Immature natural killer cell (primary cell): Measurements from ENCODE around the gene KLHL3. TPM values are rescaled to one million over a fixed set of nuclear protein-coding genes. Genes with fewer than 3 reads are reported as not detected.

Experiments
- DNase-seq, 3 donors: peaks; one replicate each; pipeline ENCODE4 v3.0.0; 2022; ENCODE audit warnings: mixed read lengths in 1 of 3
- H3K27ac Mint-ChIP-seq, 6 donors: one replicate each; pipeline ENCODE4 v1.8.0; 2020; ENCODE audit warnings: mixed read lengths in 6 of 6, mild to moderate bottlenecking in 5 of 6, inconsistent platforms in 4 of 6, moderate library complexity in 3 of 6
- H3K27me3 Mint-ChIP-seq, 3 donors: one replicate each; pipeline ENCODE4 v1.8.0; 2020 to 2021; ENCODE audit warnings: low read depth in 3 of 3, mild to moderate bottlenecking in 3 of 3, mixed read lengths in 3 of 3, moderate library complexity in 3 of 3, inconsistent platforms in 1 of 3
- H3K36me3 Mint-ChIP-seq, 3 donors: one replicate each; pipeline ENCODE4 v1.8.0; 2020; ENCODE audit warnings: mixed read lengths in 3 of 3, inconsistent platforms in 2 of 3, mild to moderate bottlenecking in 2 of 3
- H3K4me1 Mint-ChIP-seq, 2 donors: one replicate each; pipeline ENCODE4 v1.8.0; 2020; ENCODE audit warnings: inconsistent platforms in 2 of 2, mild to moderate bottlenecking in 2 of 2, mixed read lengths in 2 of 2, moderate library complexity in 1 of 2
- H3K4me3 Mint-ChIP-seq, 5 donors: one replicate each; pipeline ENCODE4 v1.8.0; 2020; ENCODE audit warnings: mild to moderate bottlenecking in 5 of 5, mixed read lengths in 5 of 5, inconsistent platforms in 3 of 5, moderate library complexity in 3 of 5
- H3K9me3 Mint-ChIP-seq, 6 donors: one replicate each; pipeline ENCODE4 v1.8.0; 2020; ENCODE audit warnings: mild to moderate bottlenecking in 6 of 6, mixed read lengths in 6 of 6, inconsistent platforms in 4 of 6, moderate library complexity in 3 of 6
- polyA plus RNA-seq, 3 donors: library from polyadenylated mRNA; unstranded; fragments of 300-500 nt; fragmentation: Illumina TruSeq; gene quantifications; one replicate each; pipeline ENCODE4 v1.2.3, GENCODE V29; 2021

The KLHL3 gene
- polyA plus RNA-seq, 3 donors from 2014 or later: 1.2 to 3.4 TPM; not detected in 1

DNA sequence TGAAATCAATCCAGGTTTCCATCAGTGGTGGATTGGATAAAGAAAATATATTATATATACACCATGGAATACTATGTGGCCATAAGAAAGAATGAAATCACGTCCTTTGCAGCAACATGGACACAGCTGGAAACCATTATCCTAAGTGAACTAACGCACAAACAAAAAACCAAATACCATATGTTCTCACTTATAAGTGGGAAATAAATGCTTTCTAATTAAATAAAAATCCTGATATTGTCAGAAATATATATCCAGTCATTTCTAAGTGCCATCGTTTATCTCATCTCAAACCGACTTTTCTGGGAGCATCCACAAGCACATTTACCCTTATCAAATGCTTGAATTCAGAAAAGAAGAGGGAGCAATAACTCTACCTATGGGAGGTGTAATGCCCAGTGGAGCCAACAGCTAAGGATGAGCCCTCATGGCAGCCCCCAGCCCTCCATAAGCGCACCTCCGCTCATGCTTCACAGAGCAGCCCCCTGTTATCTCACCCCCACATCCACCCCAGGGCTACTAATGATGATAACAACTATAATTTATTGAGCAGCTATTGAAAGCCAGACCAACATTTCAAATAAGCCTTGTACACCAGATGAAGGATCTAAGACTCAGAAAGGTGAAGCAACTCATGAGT lies 135.0 kb downstream of the KLHL3 start:
- no peak for DNase-seq
- H3K27ac Mint-ChIP-seq: no peak overlapping the region
- peaks cover 2 to 9% (median 6%) of the 10 kb centered on the region in 3 donors for H3K27me3 Mint-ChIP-seq
- H3K9me3 Mint-ChIP-seq: no peaks in the 10 kb centered on the region
- no peaks in the 10 kb centered on the region for H3K36me3 Mint-ChIP-seq
- no peak overlapping the region for H3K4me3 Mint-ChIP-seq
- H3K4me1 Mint-ChIP-seq: no peaks in the 10 kb centered on the region

DNA sequence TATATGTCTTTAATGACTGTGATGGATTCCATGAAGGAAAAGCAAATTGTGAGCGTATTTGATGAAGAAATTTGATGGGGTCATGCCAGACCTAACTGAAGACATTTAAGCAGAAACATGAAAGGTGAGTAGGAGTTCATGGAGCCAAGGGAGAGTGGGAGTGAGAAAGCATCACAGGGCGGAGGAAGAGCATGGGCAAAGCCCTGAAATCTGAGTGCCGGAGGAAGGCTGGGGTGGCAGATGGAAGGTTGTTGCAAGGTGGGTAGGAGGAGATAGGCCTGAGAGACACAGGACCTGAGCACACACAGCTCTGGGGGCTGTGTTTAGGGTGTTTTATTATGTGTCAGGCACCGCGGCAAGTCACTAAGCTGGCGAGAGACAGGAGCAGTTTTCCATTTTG lies 136.4 kb downstream of the KLHL3 start:
- no peak overlapping the region for H3K27ac Mint-ChIP-seq
- no peaks in the 10 kb centered on the region for H3K4me1 Mint-ChIP-seq
- H3K4me3 Mint-ChIP-seq: no peak overlapping the region
- no peaks in the 10 kb centered on the region for H3K36me3 Mint-ChIP-seq
- peaks cover 2 to 9% (median 6%) of the 10 kb centered on the region in 3 donors for H3K27me3 Mint-ChIP-seq
- H3K9me3 Mint-ChIP-seq: no peaks in the 10 kb centered on the region
- no peak for DNase-seq

DNA sequence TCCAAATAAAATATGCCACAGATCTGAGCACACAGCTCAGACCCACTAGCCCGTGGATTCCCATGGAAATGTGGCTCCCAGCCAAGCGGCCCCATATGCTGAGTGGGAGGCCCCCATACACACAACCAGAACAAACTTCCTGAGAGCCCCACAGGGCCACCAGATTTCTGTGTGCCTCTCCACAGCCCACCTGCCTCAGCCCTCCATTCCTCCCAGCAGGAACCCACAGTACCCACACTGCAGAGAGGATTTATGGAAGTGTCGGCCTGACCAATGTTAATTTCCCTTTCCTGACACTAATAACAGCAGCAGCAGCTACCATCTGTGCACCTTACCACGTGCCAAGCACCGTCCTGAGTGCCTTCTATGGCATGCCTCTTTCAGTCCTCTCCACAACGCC lies 137.5 kb downstream of the KLHL3 start:
- no peaks in the 10 kb centered on the region for H3K36me3 Mint-ChIP-seq
- no peaks in the 10 kb centered on the region for H3K9me3 Mint-ChIP-seq
- H3K4me1 Mint-ChIP-seq: no peaks in the 10 kb centered on the region
- H3K27ac Mint-ChIP-seq: no peak overlapping the region
- no peak for DNase-seq
- H3K4me3 Mint-ChIP-seq: no peak overlapping the region
- H3K27me3 Mint-ChIP-seq: peaks cover 5 to 6% (median 6%) of the 10 kb centered on the region in 3 donors

DNA sequence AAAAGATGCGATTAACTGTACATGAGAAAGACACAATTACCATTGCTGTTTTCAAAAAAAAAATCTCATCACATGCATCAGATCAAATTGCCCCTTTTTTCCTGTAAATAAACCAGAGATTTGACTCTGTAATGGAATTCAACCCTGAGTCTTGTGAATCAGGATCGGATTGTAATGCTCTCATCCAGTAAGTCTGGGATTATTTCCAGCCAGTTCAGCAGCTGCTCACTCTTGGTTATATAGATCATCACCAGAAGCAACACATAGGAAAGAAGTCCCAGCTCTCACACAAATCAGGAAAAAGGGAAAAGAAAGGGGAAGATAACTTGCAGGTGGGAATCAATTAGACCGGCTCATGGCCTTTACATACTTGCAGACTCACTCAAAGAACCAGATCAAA lies 138.9 kb downstream of the KLHL3 start:
- no peak overlapping the region for H3K4me3 Mint-ChIP-seq
- H3K9me3 Mint-ChIP-seq: no peaks in the 10 kb centered on the region
- no peak for DNase-seq
- no peak overlapping the region for H3K27ac Mint-ChIP-seq
- H3K27me3 Mint-ChIP-seq: peaks cover 6 to 9% (median 6%) of the 10 kb centered on the region in 3 donors
- H3K4me1 Mint-ChIP-seq: no peaks in the 10 kb centered on the region
- no peaks in the 10 kb centered on the region for H3K36me3 Mint-ChIP-seq

DNA sequence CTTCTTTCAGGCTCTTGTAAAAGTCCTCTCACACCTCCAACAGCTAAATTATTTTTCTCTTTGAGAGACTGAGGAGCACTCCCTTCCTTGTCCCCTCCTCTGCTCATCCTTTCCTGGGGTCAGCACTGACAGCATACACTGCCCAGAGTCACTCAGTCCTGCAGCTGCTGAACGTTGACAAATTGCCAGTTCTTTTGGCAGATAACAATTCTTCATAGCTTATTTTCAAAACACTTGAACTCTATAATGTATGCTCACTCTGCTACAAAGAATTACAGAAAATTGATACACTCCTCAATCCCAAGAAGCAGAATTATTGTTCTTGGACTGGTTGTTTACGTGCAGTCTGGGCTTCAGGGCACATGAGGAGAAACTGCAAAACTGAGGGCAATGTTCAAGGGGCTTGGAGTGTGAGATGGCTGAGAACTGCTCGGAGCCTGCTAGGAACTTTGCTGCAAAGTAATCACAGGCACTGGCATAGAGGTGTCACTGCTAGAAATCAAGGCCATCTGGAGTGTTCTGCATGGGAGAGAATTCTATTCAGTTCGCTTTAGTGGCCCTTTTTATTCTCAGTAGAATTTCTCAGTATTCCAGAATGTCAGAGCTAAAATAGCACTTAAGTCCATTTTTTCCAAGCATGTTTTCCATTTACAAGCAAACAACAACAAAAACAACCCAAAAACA lies 140.4 kb downstream of the KLHL3 start:
- Mint-ChIP-seq H3K4me1 (no peaks in the 10 kb centered on the region), H3K27me3 (peaks cover 6% of the 10 kb centered on the region in 3 donors), H3K36me3 (no peaks in the 10 kb centered on the region), H3K27ac (no peak overlapping the region), H3K9me3 (peaks cover 0 to 5% (median 0%) of the 10 kb centered on the region in 6 donors), H3K4me3 (no peak overlapping the region)
- no peak for DNase-seq

DNA sequence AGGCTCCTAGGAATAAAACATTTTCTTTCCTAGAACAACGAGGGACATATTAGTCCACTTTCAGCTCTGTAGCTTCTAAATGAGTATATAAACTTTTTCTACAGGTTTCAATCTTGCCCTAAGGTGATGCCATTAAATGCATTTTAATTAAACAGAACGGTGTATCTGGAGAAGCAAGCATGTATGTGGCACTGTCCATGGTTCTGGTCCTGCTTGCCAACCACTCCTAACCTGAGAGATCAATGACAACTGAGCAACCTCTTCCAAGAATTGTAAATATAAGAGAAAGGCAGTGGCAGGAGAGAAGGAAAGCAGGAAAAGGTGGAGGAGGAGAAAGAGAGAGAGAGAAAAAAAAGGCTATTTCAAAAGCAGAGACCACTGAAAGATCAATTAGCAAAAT lies 141.2 kb downstream of the KLHL3 start:
- no peak overlapping the region for H3K4me3 Mint-ChIP-seq

DNA sequence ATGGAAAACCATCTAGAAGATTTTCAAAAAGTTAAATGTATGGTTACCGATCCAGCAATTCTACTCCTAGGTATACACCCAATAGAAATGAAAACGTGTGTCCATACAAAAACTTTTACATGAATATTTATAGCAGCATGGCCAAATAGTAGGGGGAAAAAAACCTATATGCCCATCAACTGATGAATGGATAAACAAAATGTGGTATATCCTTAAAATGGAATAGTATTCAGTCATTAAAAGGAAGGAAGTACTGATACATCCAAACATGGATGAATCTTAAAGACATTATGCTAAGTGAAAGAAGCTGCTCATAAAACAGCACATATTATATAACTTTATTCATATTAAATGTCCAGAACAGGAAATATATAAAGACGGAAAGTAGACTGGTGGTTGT lies 143.6 kb downstream of the KLHL3 start:
- DNase-seq: no peak
- no peak overlapping the region for H3K27ac Mint-ChIP-seq
- no peak overlapping the region for H3K4me3 Mint-ChIP-seq
- H3K27me3 Mint-ChIP-seq: peaks cover 5 to 9% (median 6%) of the 10 kb centered on the region in 3 donors
- peaks cover 6% of the 10 kb centered on the region in 2 donors for H3K4me1 Mint-ChIP-seq
- H3K36me3 Mint-ChIP-seq: peaks cover 0 to 3% (median 0%) of the 10 kb centered on the region in 3 donors
- peaks cover 0 to 5% (median 0%) of the 10 kb centered on the region in 6 donors for H3K9me3 Mint-ChIP-seq

More for the DNA sequence above, 141.2 kb downstream of the KLHL3 start:
- Mint-ChIP-seq H3K36me3 (no peaks in the 10 kb centered on the region), H3K4me1 (no peaks in the 10 kb centered on the region), H3K9me3 (peaks cover 0 to 5% (median 0%) of the 10 kb centered on the region in 6 donors), H3K27me3 (peaks cover 5 to 6% (median 6%) of the 10 kb centered on the region in 3 donors), H3K27ac (no peak overlapping the region)
- no peak for DNase-seq

DNA sequence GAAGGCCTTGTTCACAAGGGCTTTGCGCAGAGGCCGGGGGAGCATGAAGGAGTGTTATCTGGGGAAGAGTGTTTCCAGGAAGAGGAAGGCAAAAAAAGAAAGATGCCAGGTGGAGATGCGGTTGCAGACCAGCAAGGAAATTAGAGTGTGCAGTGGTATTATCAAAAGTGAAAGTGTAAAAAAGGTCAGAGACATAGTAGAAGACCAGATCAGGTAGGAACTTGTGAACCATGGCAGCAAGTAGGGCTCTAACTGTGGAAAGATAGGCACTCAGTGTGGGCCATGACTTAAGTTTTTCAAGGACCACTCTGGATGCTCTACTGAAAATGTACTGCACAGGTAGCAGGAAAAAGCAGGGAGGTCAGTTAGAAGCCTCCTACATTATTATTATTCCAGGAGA lies 146.7 kb downstream of the KLHL3 start:
- peaks cover 5 to 12% (median 7%) of the 10 kb centered on the region in 3 donors for H3K27me3 Mint-ChIP-seq
- peaks cover 0 to 5% (median 0%) of the 10 kb centered on the region in 6 donors for H3K9me3 Mint-ChIP-seq
- no peak for DNase-seq
- H3K4me3 Mint-ChIP-seq: no peak overlapping the region
- no peak overlapping the region for H3K27ac Mint-ChIP-seq
- H3K4me1 Mint-ChIP-seq: peaks cover 6% of the 10 kb centered on the region in 2 donors
- H3K36me3 Mint-ChIP-seq: peaks cover 0 to 3% (median 0%) of the 10 kb centered on the region in 3 donors

DNA sequence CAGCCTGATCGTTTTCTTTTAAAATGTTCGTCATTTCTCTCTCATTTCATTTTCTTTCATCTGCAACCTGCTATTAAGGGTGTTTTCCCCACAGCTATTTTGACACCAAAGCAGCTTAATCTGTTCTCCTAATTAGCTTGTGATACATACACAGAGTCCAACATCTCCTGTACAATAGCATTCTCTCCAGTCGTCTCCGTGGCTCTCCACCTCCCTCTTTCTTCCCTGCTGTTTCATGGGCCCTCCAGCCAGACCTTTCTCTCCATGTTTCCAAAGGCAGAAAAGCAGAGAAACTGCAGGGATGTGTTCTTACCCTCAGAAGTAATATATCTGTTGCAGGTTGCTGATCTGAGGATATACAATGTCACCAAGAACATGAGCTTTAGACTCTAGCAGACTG lies 148.0 kb downstream of the KLHL3 start:
- peaks cover 3 to 12% (median 9%) of the 10 kb centered on the region in 3 donors for H3K27me3 Mint-ChIP-seq
- H3K27ac Mint-ChIP-seq: no peak overlapping the region
- no peak overlapping the region for H3K4me3 Mint-ChIP-seq
- DNase-seq: no peak
- H3K36me3 Mint-ChIP-seq: peaks cover 0 to 3% (median 0%) of the 10 kb centered on the region in 3 donors
- peaks cover 6 to 7% of the 10 kb centered on the region in 2 donors for H3K4me1 Mint-ChIP-seq
- peaks cover 0 to 5% (median 0%) of the 10 kb centered on the region in 6 donors for H3K9me3 Mint-ChIP-seq

DNA sequence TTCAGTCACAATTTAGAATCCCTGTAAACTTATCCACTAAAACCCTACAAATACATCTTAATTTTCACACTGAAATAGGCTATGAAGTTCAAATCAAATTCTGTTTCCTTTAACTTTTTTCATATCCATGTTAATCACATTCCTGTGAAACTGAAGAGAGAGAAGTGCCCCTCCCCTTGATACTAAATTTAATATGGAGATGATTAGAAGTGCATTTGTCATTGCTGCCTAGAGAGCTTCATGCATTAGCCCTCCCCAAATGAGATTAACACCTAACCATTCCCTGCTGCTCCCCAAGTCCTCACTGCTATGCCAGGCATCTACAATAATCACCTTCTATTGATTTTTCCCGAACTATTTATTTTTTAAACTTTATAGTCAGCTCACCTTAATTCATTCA lies 151.6 kb downstream of the KLHL3 start:
- Mint-ChIP-seq H3K27me3 (peaks cover 5 to 11% (median 9%) of the 10 kb centered on the region in 3 donors), H3K9me3 (peaks cover 0 to 2% (median 0%) of the 10 kb centered on the region in 6 donors), H3K4me1 (peaks cover 23 to 34% of the 10 kb centered on the region in 2 donors), H3K27ac (no peak overlapping the region), H3K36me3 (peaks cover 0 to 3% (median 0%) of the 10 kb centered on the region in 3 donors), H3K4me3 (no peak overlapping the region)
- DNase-seq: no peak

DNA sequence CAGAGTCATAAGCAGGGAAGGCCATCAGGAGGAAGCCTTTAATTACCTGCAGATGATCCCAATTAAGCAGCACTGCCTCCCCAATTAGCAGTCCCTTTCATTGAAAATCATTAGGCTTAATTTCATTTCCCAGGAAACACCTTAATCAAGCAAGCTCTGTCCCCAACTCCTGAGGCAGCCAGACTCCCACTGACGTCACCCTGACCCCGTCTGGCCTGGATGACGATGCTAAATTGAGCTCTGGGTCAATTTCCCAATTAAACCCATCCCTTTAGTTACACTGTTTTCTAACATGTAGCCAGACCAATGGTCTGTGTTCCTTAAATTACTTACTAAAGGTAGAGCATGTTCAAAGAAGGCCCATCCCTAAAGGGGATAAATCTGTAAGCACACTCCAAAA lies 152.8 kb downstream of the KLHL3 start:
- no peak for DNase-seq
- H3K27ac Mint-ChIP-seq: no peak overlapping the region
- H3K27me3 Mint-ChIP-seq: peaks cover 2 to 11% (median 9%) of the 10 kb centered on the region in 3 donors
- no peaks in the 10 kb centered on the region for H3K9me3 Mint-ChIP-seq
- no peak overlapping the region for H3K4me3 Mint-ChIP-seq
- peaks cover 18 to 30% of the 10 kb centered on the region in 2 donors for H3K4me1 Mint-ChIP-seq
- no peaks in the 10 kb centered on the region for H3K36me3 Mint-ChIP-seq

DNA sequence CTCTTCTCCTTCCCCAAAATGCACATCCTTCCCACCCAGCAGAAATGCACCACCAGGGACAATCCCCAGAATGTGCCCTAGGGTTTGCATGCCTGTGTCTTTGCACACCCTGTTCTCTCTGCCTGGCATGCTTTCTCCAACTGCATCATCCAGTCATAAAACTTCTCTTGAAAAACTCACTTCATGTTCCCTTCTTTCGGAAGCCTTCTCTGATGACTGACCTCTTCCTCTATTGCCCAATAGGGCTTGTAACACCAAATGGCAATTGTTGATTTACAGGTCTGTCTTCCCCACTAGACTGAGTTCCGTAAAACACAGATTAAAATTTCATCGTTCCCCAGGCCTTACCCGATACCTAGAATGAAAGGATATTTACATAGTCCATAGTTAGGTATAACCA lies 153.7 kb downstream of the KLHL3 start:
- H3K4me3 Mint-ChIP-seq: no peak overlapping the region
- peaks cover 2 to 9% (median 5%) of the 10 kb centered on the region in 3 donors for H3K27me3 Mint-ChIP-seq
- no peaks in the 10 kb centered on the region for H3K9me3 Mint-ChIP-seq
- H3K27ac Mint-ChIP-seq: no peak overlapping the region
- peaks cover 18 to 30% of the 10 kb centered on the region in 2 donors for H3K4me1 Mint-ChIP-seq
- DNase-seq: no peak
- H3K36me3 Mint-ChIP-seq: no peaks in the 10 kb centered on the region

DNA sequence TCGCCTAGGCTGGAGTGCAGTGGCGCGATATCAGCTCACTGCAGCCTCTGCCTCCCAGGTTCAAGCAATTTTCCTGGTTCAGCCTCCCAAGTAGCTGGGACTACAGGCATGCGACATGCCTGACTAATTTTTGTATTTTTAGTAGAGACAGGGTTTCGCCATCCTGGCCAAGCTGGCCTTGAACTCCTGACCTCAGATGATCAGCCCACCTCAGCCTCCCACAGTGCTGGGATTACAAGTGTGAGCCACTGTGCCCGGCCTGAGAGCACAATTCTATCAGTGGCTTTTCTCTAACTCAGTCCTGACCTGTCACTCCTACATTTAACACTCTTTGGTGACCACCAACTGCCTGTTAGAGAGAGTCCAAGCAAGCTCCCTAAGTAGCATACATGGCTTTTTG lies 154.1 kb downstream of the KLHL3 start:
- DNase-seq: no peak
- Mint-ChIP-seq H3K4me3 (no peak overlapping the region), H3K36me3 (no peaks in the 10 kb centered on the region), H3K27ac (no peak overlapping the region), H3K9me3 (no peaks in the 10 kb centered on the region), H3K27me3 (peaks cover 2 to 6% (median 2%) of the 10 kb centered on the region in 3 donors), H3K4me1 (peaks cover 18 to 30% of the 10 kb centered on the region in 2 donors)

DNA sequence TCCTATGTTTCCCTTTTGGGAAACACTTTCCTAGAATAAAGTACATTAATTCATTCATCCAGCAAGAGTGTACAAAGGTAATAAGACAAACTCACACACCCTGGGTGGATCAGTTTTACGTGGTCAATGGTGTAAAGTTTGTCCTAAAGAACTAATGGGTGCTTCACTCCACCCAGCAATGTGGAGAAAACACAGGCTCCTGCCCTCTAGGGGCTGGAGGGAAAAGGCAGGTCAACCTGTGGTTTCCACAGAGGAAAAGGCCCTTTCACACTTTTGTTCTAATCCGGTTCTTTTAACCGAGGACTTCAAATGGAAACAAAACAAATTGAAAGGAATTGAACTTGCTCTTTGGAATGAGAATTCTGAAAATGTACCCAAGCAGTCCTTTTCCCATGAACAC lies 155.9 kb downstream of the KLHL3 start:
- H3K36me3 Mint-ChIP-seq: no peaks in the 10 kb centered on the region
- H3K27me3 Mint-ChIP-seq: peaks cover 2 to 6% (median 5%) of the 10 kb centered on the region in 3 donors
- peak overlapping the region in 4 of 5 donors; percentile 12 to 60 (median 34) for H3K4me3 Mint-ChIP-seq
- peak overlapping the region in 2 of 6 donors; percentile 27 to 34 for H3K27ac Mint-ChIP-seq
- H3K4me1 Mint-ChIP-seq: peaks cover 18 to 30% of the 10 kb centered on the region in 2 donors
- H3K9me3 Mint-ChIP-seq: no peaks in the 10 kb centered on the region
- DNase-seq: peak in 1 of 3 donors; percentile 6
